HG03139 (cell line): ENCODE results near the gene VSTM2B.

ENCODE experiments used
- ATAC-seq: cut with Tn5 transposase; IDR thresholded peaks from one replicate; pipeline ENCODE4 v1.9.1; 2021; ENCODE audit not compliant: unreplicated experiment

The VSTM2B gene

DNA sequence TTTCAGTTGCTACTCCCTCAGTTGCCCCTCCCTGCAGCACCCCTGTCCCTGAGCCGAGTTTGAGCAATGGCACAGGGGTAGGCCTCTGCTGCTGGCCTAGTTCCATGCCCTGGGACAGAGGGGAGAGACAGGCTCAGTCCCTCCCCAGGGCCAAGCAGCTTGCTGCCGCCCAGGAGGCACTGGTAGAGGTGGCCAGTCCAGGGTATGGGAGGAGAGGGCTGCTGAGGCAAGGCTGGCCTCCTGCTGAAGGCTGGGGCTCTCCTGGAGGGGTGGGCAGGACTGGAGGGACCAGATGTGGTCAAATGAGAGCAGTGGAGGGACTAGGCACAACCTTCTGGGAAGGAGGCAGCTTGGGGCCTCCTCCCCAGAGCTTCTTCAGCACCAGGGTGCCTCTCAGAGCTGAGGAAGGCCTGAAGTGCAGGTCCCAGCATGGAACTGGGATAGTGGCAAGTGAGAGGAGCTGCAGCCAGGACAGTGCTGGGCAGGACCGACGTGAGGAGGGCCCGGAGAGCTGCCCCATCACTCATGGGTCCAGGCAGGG is 29.8 kb upstream of the VSTM2B start:
- ATAC-seq = no peak

DNA sequence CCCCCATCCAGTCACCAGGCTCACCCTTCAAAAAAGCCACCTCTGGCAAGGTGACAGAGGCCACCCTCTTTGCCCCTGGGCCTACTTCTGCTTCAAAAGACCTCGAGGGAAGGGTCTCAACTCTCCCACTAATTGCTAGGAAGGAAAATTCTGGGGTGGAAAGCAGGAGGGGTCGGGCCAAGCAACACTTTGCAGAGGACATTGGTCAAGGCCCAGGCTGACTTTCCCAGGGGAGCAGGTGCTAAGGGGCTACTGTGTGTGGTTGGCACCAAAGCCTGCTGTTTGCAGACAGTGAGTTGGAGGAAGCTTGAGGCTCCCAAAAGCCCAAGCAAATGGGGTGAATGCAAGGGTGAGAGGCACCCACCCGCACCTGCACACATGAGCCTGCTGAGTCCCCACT is 28.6 kb upstream of the VSTM2B start:
- no peak for ATAC-seq

DNA sequence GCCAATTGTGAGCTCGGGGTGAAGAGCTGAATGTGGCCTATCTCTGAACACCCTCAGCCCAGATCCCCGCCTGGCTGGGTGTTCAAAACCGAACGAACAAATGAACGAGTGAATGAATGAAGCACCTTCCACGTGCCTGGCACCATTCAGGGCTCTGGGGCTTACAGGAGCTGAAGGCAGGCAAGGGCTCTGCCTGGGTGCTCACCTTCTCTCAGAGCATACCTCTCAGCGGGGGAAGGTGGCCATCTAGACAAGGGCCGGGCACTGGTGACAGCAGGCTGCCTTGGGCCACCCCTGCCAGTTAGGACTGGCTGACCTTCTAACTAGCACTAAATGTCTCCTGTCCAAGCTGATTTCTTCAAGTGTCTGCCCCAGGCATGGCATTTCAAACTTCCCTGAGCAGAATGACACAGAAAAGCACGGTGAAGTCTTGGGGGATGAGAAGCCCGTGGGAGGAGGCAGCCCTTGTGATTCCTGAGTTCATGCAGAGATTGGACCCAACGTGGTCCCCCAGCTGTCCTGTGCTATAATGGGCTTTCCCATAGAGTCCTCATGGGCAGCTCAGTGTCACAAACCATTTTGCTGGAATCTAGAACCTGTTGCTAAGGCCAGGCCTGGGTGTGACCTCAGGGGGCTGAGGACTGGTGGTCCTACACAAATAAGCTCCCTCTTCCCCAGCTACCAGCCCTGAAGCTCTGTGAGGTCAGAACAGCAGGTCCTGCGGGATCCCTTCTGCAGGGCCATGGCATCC is 27.9 kb upstream of the VSTM2B start:
- ATAC-seq = no peak

DNA sequence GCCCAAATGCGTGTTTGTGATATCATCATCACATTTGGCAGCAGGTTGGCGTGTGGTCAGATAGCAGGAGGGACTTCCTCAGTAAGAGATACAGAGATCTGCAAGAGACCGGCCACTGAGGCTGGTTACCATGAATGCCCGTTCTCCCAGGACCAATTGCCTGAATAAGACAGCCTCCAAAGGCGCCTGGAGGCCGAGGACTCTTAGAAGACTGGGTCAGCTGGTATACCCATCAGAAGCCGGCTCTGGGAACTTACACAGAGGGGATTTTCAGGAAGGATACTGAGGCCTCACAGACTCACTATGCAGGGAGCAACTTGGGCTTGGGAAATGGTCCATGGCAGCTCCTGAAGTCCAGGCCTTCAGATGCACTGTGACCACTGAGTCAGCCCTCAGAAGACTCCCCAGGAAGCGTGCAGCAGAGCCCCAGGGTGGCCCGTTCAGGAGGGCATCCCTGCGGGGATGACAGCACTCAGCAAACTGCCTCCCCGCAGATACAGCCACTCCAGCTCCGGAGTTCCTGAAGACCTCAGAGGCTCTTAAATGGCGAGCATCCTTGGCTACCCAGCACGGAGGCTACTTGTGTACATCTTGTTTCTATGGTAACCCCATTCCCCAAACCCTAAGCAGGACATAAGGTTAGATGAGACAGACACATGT is 26.4 kb upstream of the VSTM2B start:
- no peak for ATAC-seq

- no peak for ATAC-seq
Observed at GRCh38 chr19:29499921-29500590, 25.7 kb upstream of the VSTM2B start.

- ATAC-seq = no peak
Observed at GRCh38 chr19:29501816-29502580, 23.8 kb upstream of the VSTM2B start.

DNA sequence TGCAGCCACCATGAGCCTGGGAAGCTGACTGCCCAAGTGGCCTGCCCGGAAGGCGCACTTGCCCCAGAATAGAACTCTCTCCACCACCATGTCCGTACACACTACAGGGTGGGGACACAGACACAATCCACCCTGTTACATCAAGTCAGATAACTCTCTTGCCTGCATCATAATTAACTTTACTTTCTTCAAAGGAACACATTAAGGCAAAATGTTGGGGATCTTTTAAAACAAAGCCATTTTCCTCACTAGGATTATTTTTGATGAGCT is 23.3 kb upstream of the VSTM2B start:
- no peak for ATAC-seq

DNA sequence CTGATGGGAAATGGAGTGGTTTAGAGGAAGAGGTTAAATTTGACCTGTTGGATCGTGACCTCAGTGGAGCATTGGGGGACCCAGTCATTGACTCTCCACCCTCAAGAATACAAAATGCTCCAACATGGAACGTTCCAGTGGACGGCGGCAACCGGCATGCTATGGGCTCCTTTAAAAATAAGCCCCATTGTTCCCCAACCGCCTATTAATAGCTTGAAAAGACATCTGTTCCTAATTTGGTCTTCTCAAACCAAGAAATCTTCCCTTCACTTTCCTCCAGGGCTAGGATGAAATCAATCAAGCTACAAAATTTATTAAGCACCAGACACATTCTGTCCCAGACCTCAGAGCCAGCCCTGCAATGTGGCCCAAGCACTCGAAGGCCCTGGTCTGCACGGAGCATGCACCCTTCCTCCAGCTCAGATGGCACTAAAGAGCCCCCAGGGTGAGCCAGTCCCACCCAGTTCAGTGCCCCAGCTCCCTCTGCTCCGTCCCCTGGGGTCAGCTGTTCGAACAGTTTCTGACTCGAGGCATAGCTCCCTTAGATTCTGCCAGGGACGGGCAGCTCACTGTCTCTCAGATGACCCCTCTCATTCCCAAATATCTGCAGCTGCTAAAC is 22.5 kb upstream of the VSTM2B start:
- ATAC-seq = no peak

DNA sequence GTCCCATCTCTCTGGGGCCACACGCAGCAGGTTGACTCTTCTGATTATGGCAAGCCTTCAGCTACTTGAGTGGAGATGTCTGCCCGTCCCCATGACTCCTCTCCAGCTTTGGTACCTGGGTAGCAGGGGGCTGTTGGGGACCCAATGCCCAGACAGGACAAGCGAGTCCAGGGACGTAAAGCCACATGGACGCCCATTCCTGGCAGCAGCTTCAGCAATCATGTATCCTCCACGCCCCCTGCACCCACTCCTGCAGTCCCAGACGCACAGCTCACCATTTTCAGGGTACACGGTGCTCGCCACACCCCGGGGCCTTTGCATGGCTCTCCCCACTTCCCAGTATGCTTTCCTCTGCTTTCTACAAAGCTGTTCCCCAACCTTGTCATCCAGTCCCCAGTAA is 22.0 kb upstream of the VSTM2B start:
- no peak for ATAC-seq

DNA sequence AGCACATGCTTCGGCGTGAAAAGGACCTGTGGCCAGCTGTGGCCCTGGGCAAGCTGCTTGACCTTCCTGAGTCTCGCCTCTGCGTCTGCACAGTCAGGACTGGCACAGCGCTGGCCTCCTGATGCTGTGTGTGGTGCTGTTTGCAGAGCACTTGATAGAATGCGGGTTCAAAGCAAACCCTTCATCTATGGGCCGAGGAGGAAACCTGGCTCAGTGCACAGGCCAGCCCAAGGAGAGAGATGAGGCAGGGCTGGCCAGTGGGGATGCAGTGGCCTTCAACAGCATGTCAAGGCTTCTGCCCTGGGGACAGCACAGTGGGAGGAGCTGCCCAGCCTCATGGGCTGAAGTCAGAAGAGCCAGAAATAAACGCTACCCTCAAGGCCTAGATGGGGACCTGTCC is 21.3 kb upstream of the VSTM2B start:
- ATAC-seq = no peak

DNA sequence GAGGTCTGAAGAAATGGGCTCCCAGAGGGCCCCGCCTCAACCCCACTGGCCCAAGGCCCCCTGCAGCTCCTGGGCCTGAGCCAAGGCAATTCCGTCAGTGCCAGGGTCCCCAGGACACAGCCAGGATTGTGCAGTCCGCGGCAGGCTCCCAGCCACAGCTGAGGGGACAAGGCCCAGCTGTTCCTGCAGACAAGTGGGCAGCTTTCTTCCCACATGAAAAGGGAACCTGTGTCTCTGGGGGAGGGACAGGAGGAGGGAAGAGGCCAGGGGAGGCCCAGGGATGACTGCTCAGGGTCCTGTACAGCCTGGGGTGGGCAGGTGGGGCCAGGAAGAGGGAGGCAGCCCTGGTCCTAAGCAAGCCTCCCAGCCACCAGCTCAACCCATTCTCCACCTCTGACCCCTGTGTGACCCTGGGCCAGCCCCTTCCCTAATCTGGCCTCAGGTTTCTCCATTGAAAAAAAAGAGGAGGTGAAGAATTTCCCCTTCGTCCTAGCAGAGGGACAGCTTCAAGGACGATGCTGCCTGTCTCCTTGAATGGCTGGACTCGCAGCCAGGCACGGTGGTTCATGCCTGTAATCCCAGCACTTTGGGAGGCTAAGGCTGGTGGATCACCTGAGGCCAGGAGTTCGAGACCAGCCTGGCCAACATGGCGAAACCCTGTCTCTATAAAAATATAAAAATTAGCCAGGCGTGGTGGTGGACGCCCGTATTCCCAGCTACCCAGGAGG is 20.5 kb upstream of the VSTM2B start:
- no peak for ATAC-seq

DNA sequence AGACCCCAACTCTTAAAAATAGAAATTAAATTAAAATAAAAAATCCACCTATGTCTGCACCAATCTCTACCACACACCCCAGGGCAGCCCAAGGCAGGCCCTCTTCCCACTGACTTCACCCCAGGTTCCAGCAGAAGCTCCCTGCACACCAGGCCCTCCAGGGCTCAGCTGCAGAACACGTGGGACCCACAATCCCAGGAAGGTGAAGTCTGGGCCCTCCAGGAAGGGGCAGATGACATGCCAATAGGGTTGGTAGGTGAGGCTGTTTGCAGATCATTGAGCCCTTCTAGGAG is 19.2 kb upstream of the VSTM2B start:
- no peak for ATAC-seq

GRCh38 chr19:29507081-29507860 is 18.5 kb upstream of the VSTM2B start:
- ATAC-seq = no peak

GRCh38 chr19:29508181-29508580 is 17.6 kb upstream of the VSTM2B start:
- no peak for ATAC-seq

DNA sequence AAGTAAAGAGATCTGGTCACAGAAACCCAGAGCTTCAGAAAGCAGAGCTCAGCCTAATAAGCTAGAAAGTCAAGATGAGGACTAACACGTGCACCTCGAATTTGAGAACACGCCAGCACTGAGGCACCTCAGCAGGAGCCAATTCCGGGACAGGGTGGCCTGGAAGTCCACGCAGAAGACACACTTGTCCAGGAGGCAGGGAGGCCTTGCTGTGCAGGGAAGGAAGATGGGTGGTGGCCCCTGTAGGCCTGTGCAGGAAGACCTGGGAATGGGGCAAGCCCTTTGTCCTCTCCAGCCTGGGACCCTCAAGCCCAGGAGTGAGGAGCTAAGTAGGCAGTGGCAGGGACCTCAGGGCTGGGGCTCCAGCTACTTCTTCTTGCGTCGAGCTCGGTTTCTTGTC is 16.3 kb upstream of the VSTM2B start:
- no peak for ATAC-seq

DNA sequence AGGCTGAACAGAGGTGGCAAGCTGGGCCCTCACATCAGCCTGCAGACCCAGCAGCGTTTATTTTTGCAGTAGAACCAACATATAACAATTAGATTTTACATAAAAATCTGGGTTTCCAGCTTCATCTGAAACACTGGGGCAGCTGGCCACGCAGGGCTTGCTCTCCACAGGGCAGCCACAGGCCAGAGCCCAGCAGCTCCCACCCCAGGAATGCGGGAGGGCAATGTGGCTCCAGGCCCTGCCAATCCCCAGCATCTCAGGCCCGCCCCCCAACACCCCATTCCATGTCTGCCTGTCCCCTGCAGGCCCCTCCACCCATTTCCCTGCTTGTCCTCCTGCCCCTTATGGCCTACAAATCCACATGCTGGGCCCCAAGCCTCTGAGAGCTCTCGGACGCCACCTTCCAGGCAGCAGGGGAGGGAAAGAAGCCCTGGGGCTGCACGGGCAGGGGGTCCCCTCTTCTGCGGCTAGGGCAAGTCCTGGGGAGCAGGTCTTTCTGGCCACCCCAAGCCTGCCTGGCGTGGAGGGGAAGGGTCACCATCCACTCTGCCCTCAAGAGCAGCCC is 15.0 kb upstream of the VSTM2B start:
- ATAC-seq = no peak

DNA sequence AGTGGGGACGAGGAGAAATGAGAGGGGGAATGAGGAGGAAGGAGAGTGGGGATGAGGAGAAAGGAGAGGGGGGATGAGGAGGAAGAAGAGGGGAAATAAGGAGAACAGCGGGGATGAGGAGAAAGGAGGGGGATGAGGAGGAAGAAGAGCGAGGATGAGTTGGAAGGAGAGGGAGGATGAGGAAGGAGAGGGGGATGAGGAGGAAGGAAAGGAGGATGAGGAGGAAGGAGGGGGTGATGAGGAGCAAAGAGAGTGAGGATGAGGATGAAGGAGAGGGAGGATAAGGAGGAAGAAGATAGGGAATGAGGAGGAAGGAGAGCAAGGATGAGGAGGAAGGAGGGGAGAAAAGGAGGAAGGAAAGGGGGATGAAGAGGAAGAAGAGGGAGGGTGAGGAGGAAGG is 14.0 kb upstream of the VSTM2B start:
- no peak for ATAC-seq

GRCh38 chr19:29512748-29513147 is 13.0 kb upstream of the VSTM2B start:
- ATAC-seq = no peak

DNA sequence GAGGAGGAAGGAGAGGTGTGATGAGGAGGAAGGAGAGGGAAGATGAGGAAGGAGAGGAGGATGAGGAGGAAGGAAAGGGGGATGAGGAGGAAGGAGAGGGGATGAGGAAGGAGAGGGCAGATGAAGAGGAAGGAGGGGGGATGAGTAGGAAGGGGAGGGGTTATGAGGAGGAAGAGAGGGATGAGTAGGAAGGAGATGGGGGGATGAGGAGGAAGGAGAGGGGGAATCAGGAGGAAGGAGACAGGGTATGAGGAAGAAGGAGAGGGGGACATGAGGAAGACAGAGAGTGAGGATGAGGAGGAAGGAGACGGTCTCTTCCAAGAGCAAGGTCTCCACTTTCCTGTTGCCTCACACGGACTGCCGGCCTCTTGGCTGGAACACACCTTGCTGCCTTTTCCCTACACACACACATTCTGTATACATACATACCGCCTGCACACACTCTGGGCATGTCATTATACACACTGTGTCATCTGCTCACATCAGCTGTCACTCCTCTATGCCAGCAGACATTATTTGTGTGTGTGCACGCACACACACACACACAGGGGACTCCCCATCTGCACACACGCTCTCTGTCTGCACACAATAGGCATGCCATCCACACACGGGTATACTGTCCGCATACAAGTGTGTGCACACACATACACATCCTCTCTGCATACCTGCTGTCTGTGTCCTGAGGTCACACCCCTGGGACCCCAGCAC is 11.1 kb upstream of the VSTM2B start:
- no peak for ATAC-seq
